ENCODE data around the gene GOSR1.
"Not testable (repeated sequence)": the region's sequence is repeated elsewhere in the genome, so short reads cannot be mapped to it uniquely, and the experiment has no call there.

Gene GOSR1

DNA sequence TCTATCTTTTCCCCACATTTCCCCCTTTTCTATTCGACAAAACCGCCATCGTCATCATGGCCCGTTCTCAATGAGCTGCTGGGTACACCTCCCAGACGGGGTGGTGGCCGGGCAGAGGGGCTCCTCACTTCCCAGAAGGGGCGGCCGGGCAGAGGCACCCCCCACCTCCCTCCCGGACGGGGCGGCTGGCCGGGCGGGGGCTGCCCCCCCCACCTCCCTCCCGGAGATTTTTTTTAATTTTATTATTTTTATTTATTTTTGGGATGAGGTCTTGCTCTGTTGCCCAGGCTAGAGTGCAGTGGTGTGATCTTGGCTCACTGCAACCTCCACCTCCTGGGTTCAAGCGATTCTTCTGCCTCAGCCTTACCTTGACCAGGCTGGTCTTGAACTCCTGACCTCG is 59.6 kb downstream of the GOSR1 start:
- not testable (repeated sequence) for H3K27ac ChIP-seq (ENCODE audit: low read depth, low read length); H3K27me3 ChIP-seq (ENCODE audit: control insufficient read depth in 1 of 2, insufficient read depth in 2 of 2, low read length in 2 of 2); H3K36me3 ChIP-seq (ENCODE audit: control insufficient read depth in 1 of 2, insufficient read depth in 2 of 2, low read length in 2 of 2); H3K9ac ChIP-seq (ENCODE audit: low read depth in 1 of 2, low read length in 2 of 2); H3K4me3 ChIP-seq (ENCODE audit: low read depth in 1 of 2, low read length in 2 of 2); H3K4me1 ChIP-seq (ENCODE audit: control insufficient read depth in 1 of 2, insufficient read depth in 2 of 2, low read length in 2 of 2); H3K9me3 ChIP-seq (ENCODE audit: control insufficient read depth in 1 of 2, low read length in 2 of 2)

DNA sequence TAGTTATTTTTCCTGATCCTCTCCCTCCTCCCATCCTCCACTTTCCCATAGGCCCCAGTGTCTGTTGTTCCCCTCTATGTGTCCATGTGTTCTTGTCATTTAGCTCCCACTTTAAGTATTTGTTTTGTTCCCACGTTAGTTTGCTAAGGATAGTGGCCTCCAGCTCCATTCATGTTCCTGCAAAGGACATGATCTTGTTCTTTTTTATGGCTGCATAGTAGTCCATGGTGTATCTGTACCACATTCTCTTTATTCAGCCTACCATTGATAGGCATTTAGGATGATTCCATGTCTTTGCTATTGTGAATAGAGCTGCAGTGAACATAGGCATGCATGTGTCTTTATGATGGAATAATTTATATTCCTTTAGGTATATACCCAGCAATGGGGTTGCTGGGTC is 60.5 kb downstream of the GOSR1 start:
- H3K9me3 ChIP-seq (ENCODE audit: control insufficient read depth in 1 of 2, low read length in 2 of 2); H3K4me3 ChIP-seq (ENCODE audit: low read depth in 1 of 2, low read length in 2 of 2); H3K4me1 ChIP-seq (ENCODE audit: control insufficient read depth in 1 of 2, insufficient read depth in 2 of 2, low read length in 2 of 2); H3K27ac ChIP-seq (ENCODE audit: low read depth, low read length); H3K36me3 ChIP-seq (ENCODE audit: control insufficient read depth in 1 of 2, insufficient read depth in 2 of 2, low read length in 2 of 2); H3K9ac ChIP-seq (ENCODE audit: low read depth in 1 of 2, low read length in 2 of 2); H3K27me3 ChIP-seq (ENCODE audit: control insufficient read depth in 1 of 2, insufficient read depth in 2 of 2, low read length in 2 of 2): not testable (repeated sequence)

DNA sequence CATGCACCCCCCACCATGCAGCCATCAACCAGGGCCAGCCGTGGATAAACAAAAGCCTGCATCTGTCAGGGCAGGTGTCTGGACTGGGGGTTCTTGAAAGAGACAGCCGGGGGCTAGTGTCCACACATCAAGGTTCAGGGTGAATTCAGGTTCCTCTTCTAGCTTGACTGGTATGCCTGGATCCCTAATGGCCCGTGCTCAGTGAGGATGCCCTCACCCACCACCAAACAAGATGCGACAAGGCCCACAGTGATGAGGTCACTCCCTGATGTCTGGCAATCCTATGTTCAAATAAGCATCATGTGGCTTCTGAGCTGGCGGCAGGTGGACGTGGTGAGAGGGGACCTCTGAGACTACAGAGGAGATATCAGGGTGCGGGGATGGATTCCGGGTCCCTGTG is 64.6 kb downstream of the GOSR1 start:
- Histone ChIP-seq H3K27me3 (ENCODE audit: control insufficient read depth in 1 of 2, insufficient read depth in 2 of 2, low read length in 2 of 2) (no peaks in the 10 kb centered on the region), H3K4me1 (ENCODE audit: control insufficient read depth in 1 of 2, insufficient read depth in 2 of 2, low read length in 2 of 2) (no peaks in the 10 kb centered on the region), H3K4me3 (ENCODE audit: low read depth in 1 of 2, low read length in 2 of 2) (no peak overlapping the region), H3K36me3 (ENCODE audit: control insufficient read depth in 1 of 2, insufficient read depth in 2 of 2, low read length in 2 of 2) (no peaks in the 10 kb centered on the region), H3K27ac (ENCODE audit: low read depth, low read length) (no peak overlapping the region), H3K9me3 (ENCODE audit: control insufficient read depth in 1 of 2, low read length in 2 of 2) (no peaks in the 10 kb centered on the region), H3K9ac (ENCODE audit: low read depth in 1 of 2, low read length in 2 of 2) (no peak overlapping the region)

DNA sequence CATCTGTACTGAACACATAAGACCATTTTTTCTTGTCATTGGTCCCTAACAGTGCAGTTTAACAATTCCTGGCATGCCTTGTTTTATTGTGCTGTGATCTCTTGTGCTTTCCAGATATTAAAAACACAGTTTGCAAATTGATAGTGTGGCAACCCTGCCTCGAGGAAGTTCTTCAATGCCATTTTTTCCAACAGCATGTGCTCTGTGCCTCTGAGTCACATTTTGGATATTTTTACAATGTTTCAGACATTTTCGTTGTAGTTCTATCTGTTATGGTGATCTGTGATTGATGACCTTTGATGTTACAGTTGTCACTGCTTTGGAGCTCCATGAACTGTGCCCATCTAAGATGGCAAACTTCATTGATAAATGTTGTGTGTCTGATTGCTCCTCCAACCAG is 66.2 kb downstream of the GOSR1 start:
- no peak overlapping the region for H3K9ac ChIP-seq (ENCODE audit: low read depth in 1 of 2, low read length in 2 of 2)
- no peaks in the 10 kb centered on the region for H3K4me1 ChIP-seq (ENCODE audit: control insufficient read depth in 1 of 2, insufficient read depth in 2 of 2, low read length in 2 of 2)
- no peaks in the 10 kb centered on the region for H3K9me3 ChIP-seq (ENCODE audit: control insufficient read depth in 1 of 2, low read length in 2 of 2)
- no peak overlapping the region for H3K4me3 ChIP-seq (ENCODE audit: low read depth in 1 of 2, low read length in 2 of 2)
- H3K27ac ChIP-seq (ENCODE audit: low read depth, low read length), result no peak overlapping the region
- no peaks in the 10 kb centered on the region for H3K36me3 ChIP-seq (ENCODE audit: control insufficient read depth in 1 of 2, insufficient read depth in 2 of 2, low read length in 2 of 2)
- H3K27me3 ChIP-seq (ENCODE audit: control insufficient read depth in 1 of 2, insufficient read depth in 2 of 2, low read length in 2 of 2), result no peaks in the 10 kb centered on the region

DNA sequence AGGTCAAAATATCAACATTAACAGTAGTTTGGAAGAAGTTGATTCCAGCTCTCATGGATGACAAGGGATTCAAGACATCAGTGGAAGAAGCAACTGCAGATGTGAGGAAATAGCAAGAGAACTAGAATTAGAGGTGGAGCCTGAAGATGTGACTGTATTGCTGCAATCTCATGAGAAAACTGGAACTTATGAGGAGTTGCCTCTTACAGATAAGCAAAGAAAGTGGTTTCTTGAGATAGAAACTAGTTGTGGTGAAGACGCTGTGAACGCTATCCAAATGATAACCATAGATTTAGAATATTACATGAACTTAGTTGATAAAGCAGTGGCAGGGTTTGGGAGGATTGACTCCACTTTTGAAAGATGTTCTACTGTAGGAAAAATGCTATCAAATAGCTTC is 67.8 kb downstream of the GOSR1 start:
- Histone ChIP-seq H3K4me3 (ENCODE audit: low read depth in 1 of 2, low read length in 2 of 2) (no peak overlapping the region), H3K4me1 (ENCODE audit: control insufficient read depth in 1 of 2, insufficient read depth in 2 of 2, low read length in 2 of 2) (no peaks in the 10 kb centered on the region), H3K9me3 (ENCODE audit: control insufficient read depth in 1 of 2, low read length in 2 of 2) (no peaks in the 10 kb centered on the region), H3K27me3 (ENCODE audit: control insufficient read depth in 1 of 2, insufficient read depth in 2 of 2, low read length in 2 of 2) (no peaks in the 10 kb centered on the region), H3K9ac (ENCODE audit: low read depth in 1 of 2, low read length in 2 of 2) (no peak overlapping the region), H3K36me3 (ENCODE audit: control insufficient read depth in 1 of 2, insufficient read depth in 2 of 2, low read length in 2 of 2) (no peaks in the 10 kb centered on the region), H3K27ac (ENCODE audit: low read depth, low read length) (no peak overlapping the region)

DNA sequence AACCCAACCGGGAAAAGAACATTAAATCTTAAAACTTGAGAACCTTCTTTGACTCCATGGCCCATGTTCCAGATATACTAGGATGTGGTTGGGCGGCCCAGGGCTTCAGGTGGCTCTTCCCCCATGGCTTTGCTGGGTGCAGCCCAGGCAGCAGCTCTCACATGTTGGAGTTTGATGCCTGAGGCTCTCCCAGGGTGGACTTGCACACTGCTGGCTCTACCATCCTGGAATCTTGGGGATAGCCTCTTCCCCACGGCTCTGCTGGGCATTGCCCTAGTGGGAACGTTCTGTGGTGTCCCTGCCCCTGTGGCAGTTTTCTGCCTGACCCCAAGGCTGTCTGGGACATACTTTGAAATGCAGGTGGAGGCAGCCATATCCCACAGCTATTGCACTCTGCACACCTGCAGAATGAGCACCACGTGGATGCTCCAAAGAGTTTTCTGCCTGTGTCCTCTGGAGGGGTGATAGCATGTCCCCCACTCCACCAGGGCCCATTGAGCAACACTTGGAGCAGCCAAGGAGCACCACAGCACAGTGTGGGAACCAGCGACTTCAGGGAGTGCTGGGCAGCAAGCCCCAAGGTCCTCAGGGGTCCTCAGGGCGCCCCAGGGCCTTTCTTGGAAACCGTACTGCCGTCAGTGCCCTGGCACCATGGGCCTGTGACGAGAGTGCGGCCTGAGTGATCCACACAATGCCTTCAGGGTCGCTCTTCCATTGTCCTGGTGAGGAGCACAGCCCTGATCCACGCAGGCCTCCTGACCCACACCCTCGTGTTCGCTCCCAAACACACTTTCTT is 70.8 kb downstream of the GOSR1 start:
- H3K4me1 ChIP-seq (ENCODE audit: control insufficient read depth in 1 of 2, insufficient read depth in 2 of 2, low read length in 2 of 2), result no peaks in the 10 kb centered on the region
- no peaks in the 10 kb centered on the region for H3K9me3 ChIP-seq (ENCODE audit: control insufficient read depth in 1 of 2, low read length in 2 of 2)
- H3K36me3 ChIP-seq (ENCODE audit: control insufficient read depth in 1 of 2, insufficient read depth in 2 of 2, low read length in 2 of 2), result no peaks in the 10 kb centered on the region
- no peak overlapping the region for H3K9ac ChIP-seq (ENCODE audit: low read depth in 1 of 2, low read length in 2 of 2)
- H3K4me3 ChIP-seq (ENCODE audit: low read depth in 1 of 2, low read length in 2 of 2), result no peak overlapping the region
- no peak overlapping the region for H3K27ac ChIP-seq (ENCODE audit: low read depth, low read length)
- H3K27me3 ChIP-seq (ENCODE audit: control insufficient read depth in 1 of 2, insufficient read depth in 2 of 2, low read length in 2 of 2), result no peaks in the 10 kb centered on the region

DNA sequence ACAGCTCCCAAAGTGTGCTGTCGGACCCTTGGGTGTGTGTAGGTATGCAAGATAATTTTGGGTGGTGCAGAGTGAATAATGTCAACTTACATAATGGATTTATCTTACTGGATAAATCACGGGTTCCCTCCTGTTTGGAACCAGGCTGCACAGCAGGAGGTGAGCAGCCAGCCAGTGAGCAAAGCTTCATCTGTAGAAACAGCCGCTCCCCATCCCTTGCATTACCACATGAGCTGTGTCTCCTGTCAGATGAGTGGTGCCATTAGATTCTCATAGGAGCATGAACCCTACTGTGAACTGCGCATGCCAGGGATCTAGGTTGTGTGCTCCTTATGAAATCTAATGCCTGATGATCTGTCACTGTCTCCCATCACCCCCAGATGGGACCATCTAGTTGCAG is 72.0 kb downstream of the GOSR1 start:
- H3K36me3 ChIP-seq (ENCODE audit: control insufficient read depth in 1 of 2, insufficient read depth in 2 of 2, low read length in 2 of 2), result not testable (repeated sequence)

DNA sequence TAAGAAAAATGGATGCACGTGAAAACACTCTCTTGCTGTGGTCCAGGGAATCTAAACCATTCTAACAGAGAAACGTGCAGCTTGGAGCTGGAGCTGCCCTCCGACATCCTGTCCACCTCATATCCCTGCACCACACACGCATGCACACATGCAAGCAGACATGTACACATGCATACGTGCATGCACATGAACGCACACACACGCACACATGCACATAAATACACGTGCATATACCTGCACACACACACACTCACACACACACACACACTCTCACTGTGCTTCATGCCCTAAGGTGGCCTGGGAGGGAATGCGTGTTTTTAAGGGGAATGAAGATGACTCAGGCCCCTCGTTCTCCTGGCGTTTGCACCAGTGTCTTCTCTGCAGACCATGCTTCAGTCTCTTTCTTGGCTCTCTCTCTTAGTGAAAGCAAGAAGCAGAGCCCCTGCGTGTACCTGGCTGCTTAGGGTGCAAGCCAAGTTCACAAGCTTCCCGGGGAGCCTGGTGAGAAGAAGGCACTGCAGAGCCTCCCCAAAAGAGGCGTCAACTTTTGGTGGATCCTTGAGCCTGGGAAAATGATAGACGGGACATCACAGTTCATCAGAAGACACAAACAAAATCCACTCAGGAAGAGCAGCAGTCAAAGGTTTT is 72.8 kb downstream of the GOSR1 start:
- no peaks in the 10 kb centered on the region for H3K9me3 ChIP-seq (ENCODE audit: control insufficient read depth in 1 of 2, low read length in 2 of 2)
- no peaks in the 10 kb centered on the region for H3K27me3 ChIP-seq (ENCODE audit: control insufficient read depth in 1 of 2, insufficient read depth in 2 of 2, low read length in 2 of 2)

More for the DNA sequence above, 72.0 kb downstream of the GOSR1 start:
- H3K4me1 ChIP-seq (ENCODE audit: control insufficient read depth in 1 of 2, insufficient read depth in 2 of 2, low read length in 2 of 2); H3K27me3 ChIP-seq (ENCODE audit: control insufficient read depth in 1 of 2, insufficient read depth in 2 of 2, low read length in 2 of 2); H3K27ac ChIP-seq (ENCODE audit: low read depth, low read length); H3K9me3 ChIP-seq (ENCODE audit: control insufficient read depth in 1 of 2, low read length in 2 of 2); H3K9ac ChIP-seq (ENCODE audit: low read depth in 1 of 2, low read length in 2 of 2); H3K4me3 ChIP-seq (ENCODE audit: low read depth in 1 of 2, low read length in 2 of 2): not testable (repeated sequence)

DNA sequence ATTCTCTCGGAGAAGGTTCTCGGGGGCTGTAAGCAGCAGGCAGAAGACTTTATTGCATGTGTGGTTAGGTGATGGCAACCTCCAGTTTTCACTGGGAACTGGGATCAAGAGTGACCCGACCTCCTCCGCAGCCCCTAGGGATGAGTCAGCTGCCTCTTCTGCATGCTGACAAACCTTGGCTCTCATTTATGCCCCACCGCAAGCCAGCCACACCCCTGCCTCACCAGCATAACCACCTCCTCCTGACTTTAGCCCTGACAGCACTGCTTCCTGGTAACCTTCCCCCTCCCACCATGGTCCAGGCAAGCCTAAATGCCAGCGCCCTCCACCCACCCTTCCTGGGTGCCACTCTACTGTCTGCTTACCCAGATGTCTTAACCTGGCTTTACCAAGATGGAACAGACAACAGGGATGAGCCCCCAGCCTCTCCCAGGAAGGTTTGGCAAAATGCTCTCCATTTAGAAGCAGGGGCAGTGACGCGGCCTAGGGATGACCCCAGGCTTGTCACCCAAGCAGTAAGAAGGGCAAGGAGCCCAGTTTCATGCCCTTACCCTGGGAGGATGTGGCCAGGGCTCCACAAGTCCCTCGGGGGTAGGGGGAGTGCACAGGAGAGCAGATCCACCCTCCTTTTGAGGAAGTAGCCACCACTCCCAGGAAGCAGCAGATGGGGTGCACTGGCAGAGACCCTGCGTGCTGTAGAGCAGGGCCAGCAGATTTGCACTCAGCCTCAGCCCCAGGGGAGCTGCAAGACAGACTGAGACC is 73.5 kb downstream of the GOSR1 start:
- Histone ChIP-seq H3K9ac (ENCODE audit: low read depth in 1 of 2, low read length in 2 of 2) (no peak overlapping the region), H3K4me3 (ENCODE audit: low read depth in 1 of 2, low read length in 2 of 2) (no peak overlapping the region), H3K27ac (ENCODE audit: low read depth, low read length) (no peak overlapping the region), H3K36me3 (ENCODE audit: control insufficient read depth in 1 of 2, insufficient read depth in 2 of 2, low read length in 2 of 2) (no peaks in the 10 kb centered on the region), H3K27me3 (ENCODE audit: control insufficient read depth in 1 of 2, insufficient read depth in 2 of 2, low read length in 2 of 2) (no peaks in the 10 kb centered on the region), H3K4me1 (ENCODE audit: control insufficient read depth in 1 of 2, insufficient read depth in 2 of 2, low read length in 2 of 2) (no peaks in the 10 kb centered on the region), H3K9me3 (ENCODE audit: control insufficient read depth in 1 of 2, low read length in 2 of 2) (no peaks in the 10 kb centered on the region)

More for the DNA sequence above, 72.8 kb downstream of the GOSR1 start:
- Histone ChIP-seq H3K9ac (ENCODE audit: low read depth in 1 of 2, low read length in 2 of 2) (no peak overlapping the region), H3K36me3 (ENCODE audit: control insufficient read depth in 1 of 2, insufficient read depth in 2 of 2, low read length in 2 of 2) (no peaks in the 10 kb centered on the region), H3K4me1 (ENCODE audit: control insufficient read depth in 1 of 2, insufficient read depth in 2 of 2, low read length in 2 of 2) (no peaks in the 10 kb centered on the region), H3K4me3 (ENCODE audit: low read depth in 1 of 2, low read length in 2 of 2) (no peak overlapping the region), H3K27ac (ENCODE audit: low read depth, low read length) (no peak overlapping the region)

DNA sequence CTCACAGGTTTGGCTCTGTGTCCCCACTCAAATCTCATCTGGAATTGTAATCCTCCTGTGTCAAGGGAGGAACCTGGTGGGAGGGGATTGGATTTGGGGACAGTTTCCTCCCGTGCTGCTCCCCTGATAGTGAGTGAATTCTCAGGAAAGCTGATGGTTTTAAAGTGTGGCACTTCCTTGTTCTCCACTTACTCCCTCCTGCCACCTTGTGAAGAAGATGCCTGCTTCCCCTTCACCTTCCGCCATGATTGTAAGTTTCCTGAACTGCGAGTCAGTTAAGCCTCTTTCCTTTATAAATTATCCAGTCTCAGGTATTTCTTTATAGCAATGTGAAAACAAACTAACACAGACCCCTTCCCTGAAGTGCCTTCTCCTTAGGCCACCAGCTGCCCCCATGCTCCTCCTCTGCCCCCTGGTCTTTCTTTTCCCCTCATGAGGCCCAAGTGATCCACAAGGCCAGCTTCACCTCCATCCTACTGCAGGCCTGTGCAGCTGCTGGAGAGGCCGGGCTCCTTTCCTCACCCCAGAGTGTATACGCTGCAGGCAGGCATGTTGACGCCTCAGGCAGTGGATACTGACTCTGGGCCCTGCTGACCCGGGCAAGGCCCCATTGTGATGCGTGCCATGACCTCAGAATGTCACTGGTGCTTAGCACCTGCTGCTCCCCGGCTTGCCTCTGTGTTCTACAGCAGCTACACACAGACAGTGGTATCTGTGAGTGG is 74.2 kb downstream of the GOSR1 start:
- not testable (repeated sequence) for H3K9ac ChIP-seq (ENCODE audit: low read depth in 1 of 2, low read length in 2 of 2); H3K36me3 ChIP-seq (ENCODE audit: control insufficient read depth in 1 of 2, insufficient read depth in 2 of 2, low read length in 2 of 2); H3K27me3 ChIP-seq (ENCODE audit: control insufficient read depth in 1 of 2, insufficient read depth in 2 of 2, low read length in 2 of 2); H3K27ac ChIP-seq (ENCODE audit: low read depth, low read length); H3K4me1 ChIP-seq (ENCODE audit: control insufficient read depth in 1 of 2, insufficient read depth in 2 of 2, low read length in 2 of 2); H3K9me3 ChIP-seq (ENCODE audit: control insufficient read depth in 1 of 2, low read length in 2 of 2); H3K4me3 ChIP-seq (ENCODE audit: low read depth in 1 of 2, low read length in 2 of 2)
